AG08396 (cell line): Measurements from ENCODE around the gene LRMDA.

ENCODE experiments used
- DNase-seq: peaks from one replicate; pipeline ENCODE4 v3.0.0; 2012; ENCODE audit warnings: low spot score, mixed read lengths

LRMDA gene

DNA sequence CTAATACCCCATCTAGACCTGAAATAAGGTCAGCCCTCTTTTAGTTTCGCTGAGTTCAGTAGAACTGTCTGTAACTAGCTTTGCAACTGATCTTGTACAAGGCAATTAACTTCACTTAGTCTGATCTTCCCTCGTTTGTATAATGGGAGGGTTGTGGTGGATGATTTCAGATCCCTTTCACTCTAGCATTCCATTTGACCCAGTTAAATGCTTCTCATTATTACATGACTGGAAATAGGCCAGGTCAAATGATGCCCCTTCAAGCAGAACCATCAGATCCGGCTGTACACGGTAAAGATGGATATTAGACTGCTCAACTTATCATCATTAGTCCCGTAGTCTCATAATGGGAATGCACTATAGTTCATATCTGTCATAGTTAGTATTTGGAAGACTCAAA is 1009.0 kb downstream of the LRMDA start:
- no peak for DNase-seq

DNA sequence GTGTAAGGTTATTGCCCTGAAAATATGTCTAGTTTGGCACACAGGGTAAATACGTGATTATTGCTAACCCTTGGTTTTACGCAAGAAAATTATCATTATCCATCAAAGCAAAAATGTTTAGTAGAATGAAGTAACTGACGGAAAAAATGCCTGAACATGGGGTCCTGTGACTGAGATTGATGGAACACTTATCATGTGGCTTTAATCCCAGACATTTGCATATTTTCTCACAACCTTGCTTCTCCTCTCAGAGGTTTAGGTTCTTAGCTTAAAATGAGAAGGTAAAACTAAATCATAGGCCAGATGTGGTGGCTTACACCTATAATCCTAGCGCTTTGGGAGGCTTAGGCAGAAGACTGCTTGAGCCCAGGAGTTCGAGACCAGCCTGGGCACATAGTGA is 1010.7 kb downstream of the LRMDA start:
- DNase-seq = no peak

DNA sequence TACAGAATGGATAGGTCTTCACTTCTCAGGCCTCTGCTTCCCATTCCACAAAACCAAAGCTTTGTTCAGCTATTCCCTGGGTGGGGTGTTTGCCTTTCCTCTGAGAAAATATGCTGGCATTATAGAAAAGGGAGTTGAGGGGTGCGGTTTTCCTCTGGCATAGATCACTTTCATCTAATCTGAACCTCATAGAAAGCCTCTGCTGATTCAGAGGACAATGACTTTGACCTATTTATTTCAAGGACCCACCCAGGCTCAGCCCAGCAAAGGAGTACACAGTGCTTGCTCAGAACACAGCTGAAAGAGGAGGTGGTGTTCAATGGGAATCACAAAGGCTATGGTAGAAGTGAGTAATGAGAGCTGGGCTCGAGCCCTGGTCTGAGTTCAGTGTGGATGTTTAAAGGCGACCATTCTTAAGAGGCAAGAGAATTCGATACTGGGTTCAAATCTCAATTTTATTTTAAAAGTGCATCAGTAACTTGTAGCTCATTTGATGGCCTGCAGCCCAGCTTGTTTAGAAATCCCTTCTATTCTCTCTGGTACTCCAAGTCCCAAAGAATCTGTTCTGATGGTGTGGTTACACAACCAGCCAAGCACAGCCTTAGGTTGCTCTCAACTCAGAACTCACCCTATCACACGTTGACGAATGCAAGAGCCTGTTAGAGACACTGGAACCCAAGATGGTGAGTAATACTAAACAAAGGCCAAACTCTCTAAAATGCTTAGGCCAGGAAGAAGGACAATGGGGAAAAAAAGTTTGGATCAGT is 1012.8 kb downstream of the LRMDA start:
- DNase-seq = no peak

DNA sequence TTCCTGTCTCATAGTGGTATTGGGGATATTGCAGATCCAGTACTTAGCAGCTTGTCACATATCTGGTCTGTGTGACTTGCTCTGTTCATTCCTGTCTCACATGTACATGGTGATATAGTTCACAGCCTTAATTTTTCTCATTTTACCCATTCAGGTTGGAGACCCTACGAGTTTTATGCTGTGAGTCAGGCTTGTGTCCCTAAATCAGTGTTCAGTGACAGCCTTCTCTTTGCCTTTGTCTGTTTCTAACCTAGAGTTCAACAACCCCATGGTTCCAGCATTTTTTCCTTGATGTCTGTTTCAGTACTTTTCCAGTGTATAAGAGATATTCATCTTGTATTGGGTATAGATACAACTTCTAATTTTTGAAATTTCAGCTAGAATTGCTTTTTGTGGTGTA is 1016.2 kb downstream of the LRMDA start:
- no peak for DNase-seq

DNA sequence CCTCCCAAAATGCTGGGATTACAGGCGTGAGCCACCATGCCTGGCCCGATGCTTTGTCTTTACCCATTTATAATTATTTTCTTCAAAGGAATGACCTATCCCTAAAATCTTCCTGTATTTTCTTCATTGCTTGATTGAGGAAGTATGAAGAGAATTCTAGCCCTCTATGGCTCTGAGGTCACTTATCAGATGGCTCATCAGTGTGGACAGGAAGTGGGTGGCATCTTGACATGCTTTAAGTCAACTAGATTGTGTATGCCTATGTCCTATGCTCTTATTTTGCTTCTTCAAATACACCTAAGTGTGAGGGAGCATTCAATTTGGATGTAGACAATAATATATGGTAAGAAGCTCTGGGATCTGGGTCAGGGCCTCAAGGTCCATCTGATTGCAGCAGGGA is 1020.5 kb downstream of the LRMDA start:
- DNase-seq = no peak

DNA sequence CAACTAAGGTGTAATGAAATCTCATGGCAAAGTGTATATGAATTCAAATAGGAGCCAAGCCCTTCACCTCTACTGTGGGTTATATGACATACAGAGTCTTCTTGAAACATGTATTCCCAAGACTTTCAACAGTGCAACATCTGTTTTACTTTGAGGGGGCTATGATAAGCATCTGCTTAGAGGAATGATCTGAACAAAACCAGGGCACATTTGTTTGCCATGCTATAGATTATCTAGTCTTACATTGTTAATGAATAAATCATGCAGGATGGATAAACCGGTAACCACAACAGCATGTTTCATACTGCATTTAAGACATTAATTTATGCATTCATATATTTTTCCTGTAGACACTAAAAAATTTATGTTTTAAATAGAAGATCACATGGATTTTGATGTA is 1021.9 kb downstream of the LRMDA start:
- DNase-seq = no peak

DNA sequence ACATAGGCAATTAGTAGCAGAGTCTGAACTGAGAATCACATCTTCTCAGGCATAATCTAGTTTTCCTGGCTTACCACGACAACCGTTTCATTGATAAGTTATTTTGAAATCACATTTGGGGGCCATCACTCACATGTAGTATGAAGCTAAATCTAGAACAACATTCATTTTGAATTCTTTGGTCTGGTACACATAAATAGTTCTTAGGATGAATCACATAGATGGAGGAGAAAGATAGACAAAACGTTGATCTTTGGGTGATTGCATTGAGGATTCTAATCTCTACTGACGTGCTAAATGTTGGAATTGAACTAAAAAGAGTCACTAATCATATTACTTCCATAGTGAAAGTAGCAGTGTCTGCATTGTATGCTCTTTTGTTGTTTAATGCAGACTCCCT is 1022.6 kb downstream of the LRMDA start:
- no peak for DNase-seq

DNA sequence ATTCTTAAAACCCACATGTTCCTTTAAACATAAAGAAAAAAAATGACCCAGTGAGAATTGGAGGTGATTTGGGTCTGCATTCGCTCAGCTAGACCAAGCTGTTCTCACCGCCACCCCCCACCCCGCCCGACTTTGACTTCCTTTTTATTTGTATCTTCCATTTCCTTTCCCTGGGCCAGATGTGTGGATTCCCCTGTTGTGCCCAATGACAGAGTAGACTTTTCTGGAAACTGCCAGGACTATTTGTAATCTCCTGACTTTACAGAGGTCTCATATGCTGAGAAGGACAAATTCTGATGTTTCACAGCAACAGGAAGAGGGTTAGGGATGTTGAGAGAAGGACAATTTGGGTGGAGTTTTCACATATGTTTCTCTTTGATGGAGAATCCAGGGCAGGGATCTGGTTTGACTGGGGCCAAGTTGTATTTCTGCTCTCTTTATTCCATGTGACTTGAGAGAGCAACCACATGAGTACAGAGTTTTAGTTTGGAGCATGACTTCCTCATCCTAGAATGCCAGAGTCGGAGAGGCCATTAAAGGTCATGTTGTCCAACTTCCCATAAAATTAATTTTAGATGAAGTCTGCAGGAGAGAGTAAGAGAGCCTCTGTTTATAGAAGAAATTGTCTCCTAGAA is 1023.2 kb downstream of the LRMDA start:
- no peak for DNase-seq

DNA sequence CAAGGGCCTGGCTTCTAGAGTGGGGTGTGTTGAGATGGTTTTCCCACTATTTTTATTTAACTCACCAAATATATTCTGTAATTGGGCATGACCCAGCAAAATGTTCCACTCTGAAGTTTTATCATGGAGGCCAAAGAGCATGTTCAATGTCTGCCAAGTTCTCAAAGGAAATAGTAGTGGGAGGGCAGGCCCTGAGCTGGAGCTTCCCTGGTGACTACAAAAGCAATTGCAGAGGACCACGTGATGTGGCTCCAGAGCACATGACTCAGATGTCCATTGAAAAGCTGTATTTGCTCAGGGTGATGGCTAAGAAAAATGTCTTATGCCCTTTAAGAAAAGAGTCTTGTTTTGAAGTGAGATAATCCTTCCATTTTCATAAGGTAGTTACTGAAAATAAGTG is 1024.8 kb downstream of the LRMDA start:
- DNase-seq = no peak

DNA sequence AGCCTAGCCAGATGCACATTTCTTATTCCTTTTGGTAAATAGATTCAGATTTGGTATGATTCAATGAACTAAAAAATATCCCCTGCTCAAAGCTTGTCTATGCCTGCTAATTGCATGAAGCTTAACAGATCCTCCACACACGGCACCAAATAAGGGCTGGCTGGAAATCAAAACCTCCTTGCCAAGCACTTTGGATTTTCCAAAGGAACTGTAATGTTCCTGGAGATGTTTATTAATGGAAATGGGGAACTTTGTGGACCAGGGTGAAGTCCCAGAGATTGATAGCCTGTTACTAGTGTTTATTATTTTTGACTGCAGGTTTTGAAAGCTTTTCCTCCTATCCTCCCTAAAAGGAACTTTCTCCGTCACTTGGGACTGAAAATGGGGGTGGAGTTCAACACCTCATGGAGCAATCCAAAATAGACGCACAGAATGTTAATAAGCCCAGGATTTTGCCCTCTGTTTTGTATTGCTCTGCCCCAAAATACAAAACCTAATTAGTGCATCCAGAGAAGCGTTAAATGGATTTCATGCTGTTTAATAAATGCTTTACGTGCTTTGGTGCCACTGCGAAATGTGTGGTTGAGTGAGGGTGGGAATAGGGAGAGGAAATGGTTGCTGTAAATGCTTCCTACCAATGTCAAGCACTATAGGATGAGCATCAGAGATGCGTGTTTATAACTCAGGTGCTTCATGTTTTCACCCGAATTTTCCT is 1027.7 kb downstream of the LRMDA start:
- no peak for DNase-seq

DNA sequence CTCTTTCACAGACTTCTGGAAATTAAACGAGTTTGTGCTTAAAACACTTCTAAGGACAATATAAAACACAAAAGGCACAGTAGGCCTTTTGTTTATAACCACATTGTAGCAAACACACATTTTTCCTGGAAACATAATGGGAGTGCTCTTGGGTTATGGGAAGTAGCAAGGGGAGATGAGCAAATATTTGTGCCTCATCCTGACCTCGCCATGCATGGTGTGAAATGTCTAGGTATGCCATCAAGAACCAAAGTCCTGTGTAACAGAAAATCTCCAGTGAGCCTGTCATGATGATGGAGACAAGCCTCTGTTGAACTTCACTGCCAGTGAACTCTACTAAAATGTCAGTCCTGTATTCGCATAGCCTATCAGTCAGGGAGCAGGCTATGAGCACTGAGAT is 1029.6 kb downstream of the LRMDA start:
- DNase-seq = no peak

DNA sequence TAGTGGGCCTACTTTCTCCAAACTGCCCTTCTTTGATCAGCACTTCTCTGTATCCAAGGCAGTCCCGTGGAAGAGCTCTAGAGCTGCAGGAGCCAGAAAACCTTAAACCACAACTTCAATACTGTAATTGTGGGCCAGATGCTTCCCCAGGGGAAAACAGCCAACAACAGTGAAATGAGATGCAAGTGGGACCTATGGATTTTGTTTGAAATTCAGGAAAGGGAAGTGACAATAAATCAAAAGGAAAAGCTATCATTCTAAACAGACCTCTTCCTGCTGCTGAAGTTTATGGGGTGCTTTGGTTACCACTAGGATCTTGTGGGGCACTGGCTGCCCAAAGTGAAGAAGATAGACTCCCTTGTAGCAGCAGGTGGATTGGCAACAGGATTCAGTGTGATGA is 1031.7 kb downstream of the LRMDA start:
- DNase-seq = no peak

DNA sequence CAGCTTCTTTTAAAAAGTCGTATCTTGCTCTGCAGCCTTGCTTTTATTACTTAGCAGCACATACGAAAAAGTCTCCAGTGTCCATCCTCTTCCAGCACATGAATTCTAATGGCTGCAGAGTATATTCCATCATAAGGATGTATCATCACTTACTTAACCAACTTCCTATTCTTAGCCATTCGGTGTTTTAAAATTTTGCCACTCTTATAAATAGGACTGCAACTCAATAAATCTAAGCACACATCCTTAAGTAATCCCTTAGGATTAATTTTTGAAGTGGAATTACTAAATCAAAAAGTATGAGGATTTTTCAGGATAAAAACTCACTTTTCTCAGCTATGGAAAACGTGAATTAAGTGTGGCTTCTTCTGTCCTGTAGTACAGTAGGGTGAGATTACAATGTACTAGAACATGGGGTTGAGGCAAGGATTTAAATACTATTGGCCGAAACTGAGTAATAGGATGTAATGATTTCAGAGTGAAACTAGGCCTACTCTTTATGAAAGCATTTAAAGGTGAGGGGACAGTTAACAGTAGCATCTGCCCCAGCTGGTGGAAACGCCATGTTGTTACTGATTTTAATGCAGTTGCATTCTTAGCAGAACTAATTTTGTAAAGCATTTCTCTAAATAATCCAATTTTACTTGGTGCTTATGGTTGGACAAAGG is 1035.5 kb downstream of the LRMDA start:
- DNase-seq = no peak

DNA sequence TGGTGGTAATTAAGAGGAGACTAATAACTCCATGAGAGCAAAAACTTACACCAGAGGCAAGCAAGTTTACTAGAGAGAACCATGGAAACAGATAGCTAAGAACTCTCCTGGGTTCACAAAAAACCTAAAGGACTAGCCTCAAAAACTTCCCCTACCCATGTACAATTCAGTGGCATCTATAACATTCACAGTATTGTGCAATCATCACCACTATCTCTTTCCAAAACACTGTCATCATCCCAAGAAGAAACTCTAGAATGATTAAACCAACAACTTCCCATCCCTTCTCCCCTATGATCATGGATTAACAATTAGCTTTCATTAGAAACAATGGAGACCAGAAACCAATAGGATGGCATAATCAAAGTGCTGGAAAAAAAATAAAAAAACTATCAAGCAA is 1038.3 kb downstream of the LRMDA start:
- DNase-seq = no peak

DNA sequence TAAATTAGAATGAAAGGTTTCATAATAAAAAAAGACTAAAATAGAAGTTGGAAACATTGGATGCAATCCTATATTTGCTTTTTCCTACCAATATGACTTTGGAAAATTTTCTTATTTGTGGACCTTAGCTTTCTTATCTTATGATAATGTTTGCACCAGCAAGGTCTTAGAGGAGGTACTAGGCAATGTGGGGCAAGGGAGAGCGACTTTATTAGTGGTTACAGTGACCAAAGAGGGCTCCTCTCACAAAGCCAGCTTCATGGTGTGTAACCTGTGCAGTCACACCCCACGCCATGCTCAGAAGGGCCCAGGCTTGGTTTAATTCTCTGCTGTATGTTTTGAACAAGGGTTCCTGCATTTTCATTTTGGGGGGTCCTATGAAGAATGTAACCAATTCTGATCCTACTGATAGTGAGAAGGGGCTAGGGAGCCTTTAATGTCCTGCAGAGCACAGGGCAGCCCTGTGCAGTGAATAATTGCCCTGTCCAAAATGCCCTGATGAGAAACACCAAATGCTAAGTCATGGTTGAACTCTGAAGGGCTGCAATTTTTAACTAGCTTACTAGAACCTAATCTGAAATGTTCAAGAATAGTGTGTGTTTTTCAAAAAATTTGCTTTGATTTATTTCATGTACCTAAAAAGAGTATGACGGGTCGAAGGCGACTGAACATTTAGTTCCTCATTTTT is 1047.8 kb downstream of the LRMDA start:
- no peak for DNase-seq

DNA sequence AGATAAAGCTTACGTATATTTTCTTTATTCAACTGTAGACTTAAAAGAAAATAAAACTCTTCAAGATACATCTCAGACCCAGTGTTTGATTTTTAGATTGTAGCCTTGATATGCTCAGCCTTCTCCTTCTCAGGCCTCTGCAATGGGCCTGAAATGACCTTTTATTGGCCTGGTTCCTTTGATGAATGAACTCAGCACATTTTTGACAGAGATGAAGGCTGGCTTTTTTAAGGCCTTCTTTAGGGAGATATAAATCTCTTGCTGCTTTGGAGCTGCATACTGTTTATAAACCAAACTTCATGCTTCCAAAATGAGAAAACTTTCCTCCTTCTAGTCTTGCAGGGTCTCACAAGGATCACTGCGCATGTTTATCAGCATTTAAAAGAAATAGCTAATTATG is 1049.8 kb downstream of the LRMDA start:
- no peak for DNase-seq

DNA sequence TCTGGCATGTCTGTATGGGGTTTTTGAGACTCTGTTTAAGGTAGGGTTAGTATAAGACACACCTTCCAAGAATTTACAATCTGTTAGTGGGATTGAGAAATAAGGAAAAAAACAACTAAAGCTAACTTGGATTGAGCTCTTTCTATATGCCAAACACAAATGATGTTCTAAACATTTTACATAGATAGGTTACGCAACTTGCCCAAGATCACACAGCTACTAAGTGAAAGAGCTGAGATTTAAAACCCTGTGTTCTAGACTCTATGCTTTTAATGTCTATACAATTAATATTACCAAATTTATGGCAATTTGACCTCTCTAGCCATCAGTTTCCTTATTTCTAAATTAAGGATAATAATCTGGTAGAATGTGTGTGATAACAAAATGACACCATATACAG is 1056.2 kb downstream of the LRMDA start:
- DNase-seq = no peak

DNA sequence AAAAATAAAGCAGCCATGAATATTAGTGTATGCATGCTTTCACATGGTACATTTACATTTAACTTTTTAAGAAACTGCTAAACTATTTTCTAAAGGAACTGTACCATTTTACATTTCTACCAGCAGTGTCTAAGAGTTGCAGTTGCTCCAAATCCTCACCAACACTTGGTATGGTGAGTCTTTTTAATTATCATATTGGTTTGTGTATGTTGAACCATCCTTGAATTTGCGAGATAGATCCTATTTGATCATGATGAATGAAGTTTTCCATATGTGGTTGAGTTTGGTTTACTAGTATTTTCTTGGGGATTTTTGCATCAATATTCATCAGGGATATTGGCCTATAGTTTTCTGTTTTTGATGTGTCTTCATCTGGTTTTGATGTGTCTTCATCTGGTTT is 1057.2 kb downstream of the LRMDA start:
- DNase-seq = no peak

DNA sequence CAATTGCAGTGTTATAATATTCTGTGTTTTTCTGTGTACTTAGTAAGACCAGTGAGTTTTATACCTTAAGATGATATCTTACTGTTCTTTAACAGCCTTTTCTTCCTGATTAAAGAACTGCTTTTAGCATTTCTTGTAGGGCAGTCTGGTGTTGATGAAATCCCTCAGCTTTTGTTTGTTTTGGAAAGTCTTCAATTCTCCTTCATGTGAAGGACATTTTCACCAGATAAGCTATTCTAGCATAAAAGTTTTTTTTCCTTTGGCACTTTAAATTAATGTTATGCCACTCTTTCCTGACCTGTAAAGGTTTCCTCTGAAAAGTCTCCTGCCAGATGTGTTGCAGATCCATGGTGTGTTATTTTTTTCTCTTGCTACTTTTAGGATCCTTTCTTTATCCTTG is 1059.8 kb downstream of the LRMDA start:
- DNase-seq = no peak

DNA sequence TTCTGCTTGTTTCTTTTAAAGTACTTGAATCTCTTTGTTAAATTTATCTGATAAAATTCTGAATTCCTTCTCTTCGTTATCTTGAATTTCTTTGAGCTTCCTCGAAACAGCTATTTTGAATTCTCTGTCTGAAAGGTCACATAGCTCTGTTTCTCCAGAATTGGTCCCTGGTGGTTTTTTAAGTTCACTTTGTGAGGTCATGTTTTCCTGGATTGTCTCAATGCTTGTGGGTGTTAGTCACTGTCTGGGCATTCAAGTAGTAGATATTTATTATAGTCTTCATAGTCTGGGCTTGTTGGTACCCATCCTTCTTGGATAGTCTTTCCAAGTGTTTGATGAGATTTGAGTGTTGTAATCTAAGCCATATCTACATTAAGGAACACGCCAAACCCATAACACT is 1060.6 kb downstream of the LRMDA start:
- peak; percentile 9 for DNase-seq

DNA sequence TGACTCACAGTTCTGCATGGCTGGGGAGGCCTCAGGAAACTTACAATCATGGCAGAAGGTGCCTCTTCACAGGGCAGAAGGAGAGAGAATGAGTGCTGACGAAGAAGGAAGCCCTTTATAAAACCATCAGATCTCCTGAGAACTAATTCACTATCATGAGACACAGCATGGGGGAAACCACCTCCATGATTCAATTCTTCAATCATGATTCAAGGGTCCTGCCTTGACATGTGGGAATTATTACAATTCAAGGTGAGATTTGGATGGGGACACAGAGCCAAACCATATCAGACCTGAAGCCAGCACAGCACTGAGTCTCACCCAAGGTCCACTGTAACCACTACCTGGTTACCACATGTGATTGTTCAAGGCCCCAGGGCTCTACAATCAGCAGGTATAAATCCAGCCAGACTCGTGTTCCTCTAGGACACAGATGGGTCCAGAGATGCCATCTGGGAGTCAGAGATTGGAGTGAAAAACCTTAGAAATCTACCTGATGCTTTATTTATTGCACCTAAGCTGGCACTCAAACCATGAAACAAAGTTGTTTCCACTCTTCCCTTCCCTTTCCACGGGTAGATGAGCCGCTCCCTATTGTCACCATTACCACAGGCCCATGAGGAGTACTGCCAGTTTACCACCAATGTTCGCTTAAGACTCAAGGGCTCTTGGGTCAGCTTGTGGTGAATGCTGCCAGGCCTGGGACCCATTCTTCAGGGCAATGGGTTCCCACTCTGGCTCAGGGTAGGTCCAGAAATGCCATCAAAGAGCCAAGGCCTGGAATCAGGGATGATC is 1061.5 kb downstream of the LRMDA start:
- no peak for DNase-seq
